ENCODE results near the gene CDK2AP2.
"Not testable (repeated sequence)": the region's sequence is repeated elsewhere in the genome, so short reads cannot be mapped to it uniquely, and the experiment has no call there.

CDK2AP2 gene, protein sequence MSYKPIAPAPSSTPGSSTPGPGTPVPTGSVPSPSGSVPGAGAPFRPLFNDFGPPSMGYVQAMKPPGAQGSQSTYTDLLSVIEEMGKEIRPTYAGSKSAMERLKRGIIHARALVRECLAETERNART

DNA sequence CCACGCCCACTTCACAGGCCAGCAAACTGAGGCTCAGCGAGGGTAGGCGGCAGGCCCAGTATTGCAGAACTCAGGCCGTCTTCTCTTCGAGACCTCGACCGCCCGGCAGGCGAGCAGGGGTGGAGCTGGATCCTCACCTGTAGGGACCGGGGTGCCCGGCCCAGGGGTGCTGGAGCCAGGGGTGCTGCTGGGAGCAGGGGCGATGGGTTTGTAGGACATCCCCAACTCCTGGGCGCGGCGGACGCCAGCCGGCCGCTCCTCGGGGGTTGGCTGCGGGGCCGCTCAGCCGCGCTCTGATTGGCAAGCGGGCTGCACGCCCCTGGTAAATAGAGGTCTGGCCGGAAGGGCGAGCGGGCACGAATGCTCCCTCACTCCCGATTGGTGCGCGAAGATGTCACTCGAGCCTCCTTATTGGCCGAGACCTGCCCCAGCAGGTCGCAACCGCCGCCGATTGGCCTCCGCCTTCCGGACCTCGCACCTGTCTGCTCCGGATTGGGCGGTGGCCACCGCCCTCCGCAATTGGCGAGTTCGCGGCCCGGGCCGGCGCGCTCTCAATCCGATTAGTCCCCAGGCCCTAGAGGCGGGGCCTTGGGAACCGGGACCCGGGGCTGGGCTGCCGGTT lies at the start of gene CDK2AP2:
Gene CDK2AP2, minus strand, starts transcription at position 299 of the 622 bp plus-strand sequence. Its CDS starts 80 bp downstream, at position 219.
- peak; percentile 99 for DNase-seq (ENCODE audit: low spot score)
- in situ Hi-C loops (cut with MboI; ENCODE audit: low sequenced_read_pairs, unreplicated experiment), result loop anchor here (10.0 kb wide), 1 partner anchor 123 kb away; no protein-coding TSS in a partner anchor
- TF ChIP-seq, protein P1, sequence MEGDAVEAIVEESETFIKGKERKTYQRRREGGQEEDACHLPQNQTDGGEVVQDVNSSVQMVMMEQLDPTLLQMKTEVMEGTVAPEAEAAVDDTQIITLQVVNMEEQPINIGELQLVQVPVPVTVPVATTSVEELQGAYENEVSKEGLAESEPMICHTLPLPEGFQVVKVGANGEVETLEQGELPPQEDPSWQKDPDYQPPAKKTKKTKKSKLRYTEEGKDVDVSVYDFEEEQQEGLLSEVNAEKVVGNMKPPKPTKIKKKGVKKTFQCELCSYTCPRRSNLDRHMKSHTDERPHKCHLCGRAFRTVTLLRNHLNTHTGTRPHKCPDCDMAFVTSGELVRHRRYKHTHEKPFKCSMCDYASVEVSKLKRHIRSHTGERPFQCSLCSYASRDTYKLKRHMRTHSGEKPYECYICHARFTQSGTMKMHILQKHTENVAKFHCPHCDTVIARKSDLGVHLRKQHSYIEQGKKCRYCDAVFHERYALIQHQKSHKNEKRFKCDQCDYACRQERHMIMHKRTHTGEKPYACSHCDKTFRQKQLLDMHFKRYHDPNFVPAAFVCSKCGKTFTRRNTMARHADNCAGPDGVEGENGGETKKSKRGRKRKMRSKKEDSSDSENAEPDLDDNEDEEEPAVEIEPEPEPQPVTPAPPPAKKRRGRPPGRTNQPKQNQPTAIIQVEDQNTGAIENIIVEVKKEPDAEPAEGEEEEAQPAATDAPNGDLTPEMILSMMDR (IDR thresholded peaks at IDR 0.05; ENCODE audit: borderline replicate concordance, control extremely low read depth, extremely low read depth, insufficient read depth, missing control alignments), result no peak

DNA sequence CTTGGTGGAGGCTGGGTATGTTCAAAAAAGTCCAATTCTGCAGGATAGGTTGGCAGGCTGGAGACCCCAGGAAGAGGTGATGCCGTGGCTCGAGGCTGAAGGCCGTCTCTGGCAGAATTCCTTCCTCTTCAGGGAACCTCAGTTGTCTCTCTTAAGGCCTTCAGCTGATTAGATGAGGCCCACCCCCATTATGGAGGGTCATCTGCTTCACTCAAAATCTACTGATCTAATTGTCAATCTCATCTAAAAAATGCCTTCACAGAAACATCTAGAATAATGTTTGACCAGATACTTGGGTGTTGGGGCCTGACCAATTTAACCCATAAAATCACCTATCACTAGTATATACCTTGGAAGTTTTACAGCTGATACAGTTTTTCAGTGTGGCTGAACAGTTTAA lies 48.3 kb upstream of the CDK2AP2 start:
- in situ Hi-C loops (cut with MboI; ENCODE audit: low sequenced_read_pairs, unreplicated experiment), result no loop called here
- TF ChIP-seq, protein P1 (IDR thresholded peaks at IDR 0.05; ENCODE audit: borderline replicate concordance, control extremely low read depth, extremely low read depth, insufficient read depth, missing control alignments), result no peak

DNA sequence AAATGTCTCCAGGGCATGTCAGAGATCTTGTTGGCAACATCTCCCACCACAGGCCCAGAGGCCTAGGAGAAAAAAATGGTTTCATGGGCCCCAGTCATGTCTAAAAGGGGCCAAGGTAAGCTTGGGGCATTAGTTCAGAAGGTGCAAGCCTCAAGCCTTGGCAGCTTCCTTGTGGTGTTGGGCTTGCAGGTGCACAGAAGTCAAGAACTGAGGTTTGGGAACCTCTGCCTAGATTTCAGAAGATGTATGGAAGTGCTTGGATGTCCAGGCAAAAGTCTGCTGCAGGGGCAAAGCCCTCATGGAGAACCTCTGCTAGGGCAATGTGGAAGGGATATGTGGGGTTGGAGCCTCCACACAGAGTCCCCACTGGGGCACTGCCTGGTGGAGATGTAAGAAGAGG lies 43.7 kb upstream of the CDK2AP2 start:
- DNase-seq (ENCODE audit: low spot score); in situ Hi-C loops (cut with MboI; ENCODE audit: low sequenced_read_pairs, unreplicated experiment): not testable (repeated sequence)

More for the DNA sequence above, 48.3 kb upstream of the CDK2AP2 start:
- no peak for DNase-seq (ENCODE audit: low spot score)

DNA sequence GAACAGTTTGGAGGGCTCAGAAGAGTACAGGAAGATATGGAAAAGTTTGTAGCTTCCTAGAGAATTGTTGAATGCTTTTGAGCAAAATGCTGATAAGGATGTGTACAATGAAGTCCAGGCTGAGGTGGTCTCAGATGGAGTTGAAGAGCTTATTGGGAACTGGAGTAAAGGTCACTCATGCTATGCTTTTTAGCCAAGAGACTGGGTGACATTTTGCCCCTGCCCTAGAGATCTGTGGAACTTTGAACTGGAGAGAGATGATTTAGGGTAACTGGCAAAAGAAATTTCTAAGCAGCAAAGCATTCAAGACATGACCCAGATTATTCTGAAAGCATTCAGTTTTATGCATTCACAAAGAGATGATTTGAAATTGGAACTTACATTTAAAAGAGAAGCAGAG lies 43.2 kb upstream of the CDK2AP2 start:
- DNase-seq (ENCODE audit: low spot score), result no peak
- TF ChIP-seq, protein P1 (IDR thresholded peaks at IDR 0.05; ENCODE audit: borderline replicate concordance, control extremely low read depth, extremely low read depth, insufficient read depth, missing control alignments), result no peak
- in situ Hi-C loops (cut with MboI; ENCODE audit: low sequenced_read_pairs, unreplicated experiment), result no loop called here

DNA sequence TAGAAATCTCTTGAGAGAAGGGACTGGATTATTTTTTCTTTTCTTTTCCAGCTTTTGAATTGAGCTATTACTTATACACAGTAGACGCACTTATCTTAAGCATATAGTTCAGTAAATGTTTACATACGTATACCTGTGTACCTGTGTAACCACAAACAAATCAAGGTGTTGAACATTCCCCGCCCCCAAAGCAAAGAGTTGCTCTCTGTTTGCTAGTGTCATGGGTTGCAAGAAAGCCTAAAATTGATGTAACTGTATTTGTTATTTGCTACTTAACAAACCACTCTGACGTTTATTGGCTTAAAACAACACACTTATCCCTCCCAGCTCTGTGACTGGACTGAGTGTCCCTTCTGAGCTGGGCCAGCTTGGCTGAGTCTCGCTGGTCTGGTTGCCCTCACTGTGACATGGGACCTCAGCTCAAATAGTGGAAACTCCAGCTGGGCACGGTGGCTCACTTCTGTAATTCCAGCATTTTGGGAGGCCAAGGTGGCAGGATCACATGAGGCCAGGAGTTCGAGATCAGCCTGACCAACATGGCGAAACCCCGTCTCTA lies 40.7 kb upstream of the CDK2AP2 start:
- DNase-seq (ENCODE audit: low spot score), result no peak
- TF ChIP-seq, protein P1 (IDR thresholded peaks at IDR 0.05; ENCODE audit: borderline replicate concordance, control extremely low read depth, extremely low read depth, insufficient read depth, missing control alignments), result no peak
- in situ Hi-C loops (cut with MboI; ENCODE audit: low sequenced_read_pairs, unreplicated experiment), result no loop called here

DNA sequence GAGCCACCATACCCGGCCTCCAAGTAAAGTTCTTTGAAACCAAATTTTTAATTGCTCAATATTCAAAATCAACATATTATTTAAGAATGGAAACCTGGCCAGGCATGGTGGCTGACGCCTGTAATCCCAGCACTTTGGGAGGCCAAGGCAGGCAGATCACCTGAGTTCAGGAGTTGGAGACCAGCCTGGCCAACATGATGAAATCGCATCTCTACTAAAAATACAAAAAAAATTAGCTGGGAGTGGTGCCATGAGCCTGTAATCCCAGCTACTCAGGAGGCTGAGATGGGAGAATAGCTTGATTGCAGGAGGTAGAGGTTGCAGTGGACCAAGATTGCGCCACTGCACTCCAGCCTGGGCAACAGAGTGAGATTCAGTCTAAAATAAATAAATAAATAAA lies 40.1 kb upstream of the CDK2AP2 start:
- in situ Hi-C loops (cut with MboI; ENCODE audit: low sequenced_read_pairs, unreplicated experiment); DNase-seq (ENCODE audit: low spot score): not testable (repeated sequence)

DNA sequence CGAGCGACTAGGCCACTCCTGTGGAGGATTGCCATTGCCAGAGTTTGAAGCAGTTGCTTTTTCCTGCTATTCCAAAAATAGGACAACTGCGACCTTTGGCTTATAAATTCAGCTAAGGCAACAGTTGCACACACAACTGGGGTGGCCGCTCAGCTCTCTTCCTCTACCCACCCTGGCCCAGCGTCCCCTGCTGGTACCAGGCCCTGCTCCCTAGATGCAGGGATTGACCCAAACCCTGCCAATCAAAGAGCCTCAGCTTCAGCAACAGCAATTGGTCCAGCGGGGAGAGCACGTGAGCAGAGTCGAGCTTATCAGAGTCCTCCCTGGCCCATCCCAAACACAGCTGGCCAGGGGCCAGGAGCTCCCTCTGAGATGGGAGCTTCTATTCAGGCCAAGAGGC lies 37.3 kb upstream of the CDK2AP2 start:
- in situ Hi-C loops (cut with MboI; ENCODE audit: low sequenced_read_pairs, unreplicated experiment), result no loop called here
- TF ChIP-seq, protein P1 (IDR thresholded peaks at IDR 0.05; ENCODE audit: borderline replicate concordance, control extremely low read depth, extremely low read depth, insufficient read depth, missing control alignments), result no peak
- no peak for DNase-seq (ENCODE audit: low spot score)
